Raji (cell line): ENCODE measurements around the gene TMEM200B.

Experiments used
- POLR2A ChIP-seq: IDR thresholded peaks from 2 replicates; pipeline ENCODE4 v1.6.1; 2011; ENCODE audit warnings: low read depth, low read length, control low read depth; ENCODE audit not compliant: insufficient read depth

The TMEM200B gene

GRCh38 chr1:29121936-29122681 lies 1.6 kb downstream of the TMEM200B start:
- no peak for TF ChIP-seq POLR2A

- TF ChIP-seq POLR2A = no peak
Observed at GRCh38 chr1:29121516-29121935, 2.2 kb downstream of the TMEM200B start.

DNA sequence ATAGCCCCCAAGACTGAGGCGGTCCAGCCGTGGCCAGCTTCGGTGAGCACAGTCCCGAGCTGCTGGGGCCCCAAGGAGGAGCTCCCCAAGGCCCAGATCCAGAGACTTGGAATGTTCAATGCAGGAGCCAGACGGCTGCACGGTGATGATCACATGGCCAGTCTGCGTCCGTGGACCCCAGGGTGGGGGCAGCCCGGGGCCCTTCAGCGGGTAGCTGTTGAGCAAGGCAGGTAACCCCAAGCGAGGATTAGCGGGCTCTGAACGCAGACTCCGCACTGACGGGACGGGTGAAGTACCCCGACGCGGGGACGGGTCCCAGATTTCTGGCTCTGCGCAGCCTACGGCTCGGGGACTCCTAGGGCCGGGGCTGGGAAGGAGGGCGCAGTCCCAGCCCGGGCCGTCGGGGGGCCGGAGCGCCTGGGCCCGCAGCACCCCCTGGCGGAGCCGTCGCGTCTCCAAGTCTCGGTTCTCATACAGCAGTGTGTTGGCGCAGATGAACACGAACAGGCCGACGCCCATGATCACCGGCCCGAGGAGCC lies 2.7 kb downstream of the TMEM200B start:
- no peak for TF ChIP-seq POLR2A

GRCh38 chr1:29120367-29120766 lies 3.3 kb downstream of the TMEM200B start:
- no peak for TF ChIP-seq POLR2A

GRCh38 chr1:29119121-29119929 lies 4.4 kb downstream of the TMEM200B start:
- TF ChIP-seq POLR2A = no peak

DNA sequence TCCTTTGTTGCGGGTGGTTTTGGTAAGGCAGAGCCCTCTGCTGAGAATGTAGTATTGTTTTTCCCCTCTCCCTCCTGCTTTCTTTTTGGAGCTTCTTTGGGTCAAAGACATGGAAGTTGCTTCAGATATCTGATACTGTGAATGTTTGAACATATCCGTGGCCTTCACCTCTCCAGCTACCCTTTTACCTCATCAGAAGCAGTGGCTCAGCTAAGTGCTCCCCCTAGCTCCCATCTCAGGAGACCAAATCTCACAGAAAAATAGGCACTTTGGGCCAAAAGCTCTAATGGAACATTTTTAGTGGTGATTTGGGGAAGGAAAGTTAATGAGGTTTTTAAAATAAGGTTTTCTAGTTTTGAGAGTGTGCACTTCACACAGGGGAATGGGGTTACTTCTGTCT lies 6.3 kb downstream of the TMEM200B start:
- TF ChIP-seq POLR2A = no peak

- TF ChIP-seq POLR2A = no peak
Observed at GRCh38 chr1:29114654-29115053, 9.0 kb downstream of the TMEM200B start.

- TF ChIP-seq POLR2A = no peak
Observed at GRCh38 chr1:29113413-29114117, 10.1 kb downstream of the TMEM200B start.

- no peak for TF ChIP-seq POLR2A
Observed at GRCh38 chr1:29112705-29113412, 10.8 kb downstream of the TMEM200B start.

DNA sequence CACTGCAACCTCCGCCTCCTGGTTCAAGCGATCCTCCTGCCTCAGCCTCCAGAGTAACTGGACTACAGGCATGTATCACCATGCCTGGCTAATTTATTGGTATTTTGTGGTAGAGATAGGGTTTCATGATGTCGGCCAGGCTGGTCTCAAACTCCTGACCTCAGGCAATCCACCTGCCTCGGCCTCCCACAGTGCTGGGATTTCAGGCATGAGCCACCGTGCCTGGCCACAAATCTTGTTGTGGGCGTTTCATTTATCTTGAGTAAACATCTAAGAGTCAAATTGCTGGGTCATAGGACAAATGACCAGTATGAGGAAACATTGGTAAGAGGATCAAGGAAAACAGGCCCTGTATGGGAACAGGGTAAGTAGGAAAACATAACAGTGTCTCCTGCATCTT lies 17.9 kb downstream of the TMEM200B start:
- TF ChIP-seq POLR2A = no peak

DNA sequence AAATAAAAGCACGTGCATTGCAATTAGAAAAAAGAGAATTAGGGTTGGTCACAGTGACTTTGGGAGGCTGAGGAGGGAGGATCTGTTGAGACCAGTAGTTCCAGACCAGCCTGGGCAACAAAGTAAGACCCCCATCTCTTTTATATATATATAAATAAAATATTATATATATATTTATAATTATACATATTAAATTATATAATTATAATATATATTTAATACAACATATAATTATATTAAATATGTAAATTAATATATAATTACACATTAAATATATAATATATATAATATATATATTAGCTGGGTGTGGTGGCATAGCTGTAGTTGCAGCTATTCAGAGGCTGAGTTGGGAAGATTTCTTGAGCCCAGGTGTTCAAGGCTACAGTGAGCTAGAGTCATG lies 23.2 kb downstream of the TMEM200B start:
- no peak for TF ChIP-seq POLR2A

DNA sequence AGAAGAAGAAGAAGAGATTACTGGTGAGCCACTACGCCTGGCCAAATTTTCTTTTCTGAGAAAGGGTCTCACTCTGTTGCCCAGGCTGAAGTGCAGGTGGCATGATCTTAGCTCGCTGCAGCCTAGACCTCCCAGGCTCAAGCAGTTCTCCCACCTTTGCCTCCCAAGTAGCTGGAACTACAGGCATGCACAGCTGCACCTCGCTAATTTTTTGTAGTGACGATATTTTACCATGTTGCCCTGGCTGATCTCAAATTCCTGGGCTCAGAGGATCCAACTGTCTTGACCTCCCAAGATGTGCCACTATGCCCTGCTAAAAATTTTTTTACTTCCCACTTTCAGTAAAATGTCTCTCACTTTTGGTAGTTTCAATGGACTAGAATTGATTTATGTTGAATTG lies 24.4 kb downstream of the TMEM200B start:
- no peak for TF ChIP-seq POLR2A

DNA sequence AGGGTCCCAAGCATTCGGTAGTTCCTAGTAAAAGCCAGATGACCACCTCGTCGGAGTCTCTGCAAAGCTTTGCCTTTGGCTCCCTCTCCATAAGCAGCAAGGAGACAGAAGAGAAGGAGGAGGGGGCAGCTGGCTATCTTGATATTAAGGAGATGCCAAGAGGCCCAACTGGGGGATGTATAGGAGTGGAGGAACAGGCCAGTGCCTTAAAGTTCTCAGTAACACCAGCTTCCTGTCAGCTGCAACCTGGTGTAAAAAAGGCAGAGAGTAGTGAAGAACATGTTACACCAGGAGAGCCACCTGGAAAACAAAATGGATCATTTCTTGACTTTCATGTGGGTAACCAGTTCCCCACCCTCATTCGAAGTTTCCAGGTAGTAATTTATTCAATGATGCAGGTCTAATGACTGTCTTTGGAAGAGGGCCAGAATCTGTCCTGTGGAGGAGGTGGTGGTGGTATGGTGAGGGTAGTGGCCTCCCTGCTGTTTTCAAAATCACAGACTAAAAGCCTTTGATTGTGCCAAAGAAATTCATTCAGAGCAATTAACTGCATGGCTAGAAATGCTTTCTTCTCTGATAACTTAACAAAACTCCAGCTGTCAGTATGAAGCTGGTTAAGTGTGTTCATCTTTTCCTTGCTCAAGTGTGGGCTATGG lies 27.3 kb downstream of the TMEM200B start:
- TF ChIP-seq POLR2A = no peak

GRCh38 chr1:29094954-29095353 lies 28.7 kb downstream of the TMEM200B start:
- TF ChIP-seq POLR2A = no peak
